CD4-positive, alpha-beta T cell treated with Interleukin-17A for 4 hours (primary cell): ENCODE data around the gene CHST15.

Experiments
- DNase-seq: peaks from one replicate; pipeline ENCODE4 v3.0.0-alpha.2; 2020; ENCODE audit warnings: mixed read lengths

Gene CHST15

GRCh38 chr10:124078028-124078427, 15.4 kb downstream of the CHST15 start:
- DNase-seq: no peak

DNA sequence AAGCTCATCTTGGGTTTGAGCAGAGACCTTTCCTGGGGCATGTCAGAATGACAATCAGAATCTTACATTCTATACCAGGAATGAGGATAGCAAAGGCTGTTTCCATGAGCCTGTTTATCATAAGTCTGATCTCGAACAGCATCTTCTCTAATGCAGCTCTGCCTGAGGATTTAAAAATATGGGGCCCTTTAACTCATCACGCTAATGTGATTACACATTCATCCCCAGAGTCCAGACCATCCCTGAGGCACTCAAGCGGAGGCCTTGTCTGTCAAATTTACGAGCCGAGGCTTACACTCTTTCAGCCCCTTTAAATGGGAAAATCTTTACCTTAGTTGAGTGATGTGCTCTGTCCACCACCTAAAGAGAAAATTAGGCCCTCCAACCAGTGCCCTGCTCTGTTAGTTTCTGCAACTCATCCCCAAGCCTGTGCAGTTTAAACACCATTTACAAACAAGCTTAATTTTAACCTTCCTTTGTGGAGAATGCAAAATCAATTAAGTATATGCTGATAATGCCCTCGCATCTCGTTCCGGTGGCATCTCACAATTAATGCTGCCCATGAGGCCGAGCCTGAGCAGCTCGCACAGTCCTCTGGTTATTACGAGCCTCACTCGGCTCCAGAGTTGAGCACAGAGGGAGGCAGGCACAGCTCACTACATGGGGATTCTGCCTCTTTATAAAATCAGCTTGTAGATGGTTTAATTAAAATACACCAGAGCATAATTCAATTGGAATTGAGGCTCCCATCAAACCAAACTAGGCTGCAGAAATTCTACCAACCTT, 16.0 kb downstream of the CHST15 start:
- no peak for DNase-seq

DNA sequence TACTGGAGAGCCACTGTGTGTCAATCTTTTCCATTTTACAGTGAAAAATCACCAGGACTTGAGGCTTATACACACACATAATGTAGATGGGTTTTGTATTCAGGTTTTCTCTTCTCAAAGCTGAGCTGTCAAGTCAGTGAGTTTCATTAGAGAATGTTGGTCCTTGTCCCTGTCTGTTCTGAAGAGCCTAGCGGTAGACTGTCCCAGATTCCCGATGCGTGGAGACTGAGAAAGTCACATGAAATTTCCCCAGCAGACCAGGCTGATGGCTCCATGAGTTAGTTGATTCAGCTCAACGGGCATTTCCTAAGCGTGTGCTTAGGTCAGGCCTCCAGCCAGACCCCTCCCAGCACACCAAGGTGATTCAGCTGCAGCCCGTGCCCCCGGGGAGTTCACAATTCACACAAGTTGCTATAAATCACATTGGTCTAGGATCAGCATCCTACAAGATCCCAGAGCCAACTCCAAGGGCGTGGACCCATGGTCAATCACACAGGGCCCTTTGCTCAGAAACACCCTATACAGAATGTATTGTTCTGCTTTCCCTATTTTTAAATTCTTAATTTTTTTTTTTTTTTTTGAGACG, 17.2 kb downstream of the CHST15 start:
- DNase-seq: no peak

GRCh38 chr10:124075231-124075955, 18.0 kb downstream of the CHST15 start:
- DNase-seq: no peak

GRCh38 chr10:124074501-124075109, 18.8 kb downstream of the CHST15 start:
- peak; percentile 67 for DNase-seq

- no peak for DNase-seq
These were observed 19.4 kb downstream of the CHST15 start for GRCh38 chr10:124073978-124074377.

DNA sequence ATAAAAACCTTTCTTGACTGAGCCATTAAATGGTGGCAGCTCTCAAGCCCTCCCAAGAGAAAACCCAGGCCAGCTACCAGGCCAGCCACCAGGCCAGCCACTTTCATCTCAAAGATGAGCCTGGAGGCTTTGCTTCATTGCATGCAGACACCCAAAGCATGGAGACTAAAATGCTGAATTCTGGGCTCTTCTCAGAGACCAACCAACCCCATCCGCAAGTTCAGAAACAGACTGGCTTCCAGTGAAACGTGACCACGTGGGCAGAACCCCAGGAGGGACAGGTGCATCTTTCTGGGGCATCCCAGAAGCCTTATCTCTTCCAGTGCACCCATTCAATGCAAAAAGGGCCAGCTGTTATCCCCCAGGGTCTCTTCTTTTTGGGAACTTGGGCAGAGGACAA, 20.9 kb downstream of the CHST15 start:
- no peak for DNase-seq

DNA sequence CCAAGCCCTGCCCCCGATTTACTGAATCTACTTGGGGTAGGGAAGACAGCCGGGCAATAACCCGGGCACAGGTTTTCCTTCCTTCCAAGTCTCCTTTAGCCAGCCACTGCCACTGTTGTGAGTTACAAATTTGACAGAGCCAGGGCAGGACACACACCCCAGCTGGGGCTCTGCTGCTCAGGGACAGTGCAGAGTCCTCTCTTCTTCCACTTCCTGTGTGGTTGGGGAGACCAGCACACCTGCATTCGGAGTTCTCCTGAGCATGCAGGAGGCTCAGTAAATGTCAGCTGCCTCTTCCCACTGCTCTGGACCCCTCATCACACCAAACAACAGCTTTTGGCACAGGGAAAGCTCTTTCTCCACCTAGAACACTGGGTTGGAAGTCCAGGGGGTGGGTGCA, 21.3 kb downstream of the CHST15 start:
- DNase-seq: peak; percentile 11

- no peak for DNase-seq
These were observed 22.3 kb downstream of the CHST15 start for GRCh38 chr10:124071141-124071540.

DNA sequence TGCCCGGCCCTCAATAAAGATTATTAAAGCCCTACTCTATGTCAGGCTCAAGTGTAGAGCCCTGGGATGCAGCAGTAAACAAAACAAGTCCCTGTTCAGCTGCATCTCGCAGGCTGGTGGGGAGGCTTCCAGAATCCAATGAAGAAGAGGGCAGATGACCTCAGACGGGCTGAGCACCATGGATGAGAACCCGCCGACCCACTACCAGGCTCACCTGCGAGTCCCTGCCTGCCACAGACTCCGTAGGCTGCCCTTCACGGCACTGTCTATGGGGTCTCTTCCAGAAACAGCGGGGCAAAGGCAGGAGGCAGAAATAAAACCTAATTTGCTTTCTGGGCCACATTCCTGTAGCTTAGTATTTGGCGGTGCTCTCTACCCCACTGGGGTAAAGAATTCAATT, 22.7 kb downstream of the CHST15 start:
- DNase-seq: no peak

DNA sequence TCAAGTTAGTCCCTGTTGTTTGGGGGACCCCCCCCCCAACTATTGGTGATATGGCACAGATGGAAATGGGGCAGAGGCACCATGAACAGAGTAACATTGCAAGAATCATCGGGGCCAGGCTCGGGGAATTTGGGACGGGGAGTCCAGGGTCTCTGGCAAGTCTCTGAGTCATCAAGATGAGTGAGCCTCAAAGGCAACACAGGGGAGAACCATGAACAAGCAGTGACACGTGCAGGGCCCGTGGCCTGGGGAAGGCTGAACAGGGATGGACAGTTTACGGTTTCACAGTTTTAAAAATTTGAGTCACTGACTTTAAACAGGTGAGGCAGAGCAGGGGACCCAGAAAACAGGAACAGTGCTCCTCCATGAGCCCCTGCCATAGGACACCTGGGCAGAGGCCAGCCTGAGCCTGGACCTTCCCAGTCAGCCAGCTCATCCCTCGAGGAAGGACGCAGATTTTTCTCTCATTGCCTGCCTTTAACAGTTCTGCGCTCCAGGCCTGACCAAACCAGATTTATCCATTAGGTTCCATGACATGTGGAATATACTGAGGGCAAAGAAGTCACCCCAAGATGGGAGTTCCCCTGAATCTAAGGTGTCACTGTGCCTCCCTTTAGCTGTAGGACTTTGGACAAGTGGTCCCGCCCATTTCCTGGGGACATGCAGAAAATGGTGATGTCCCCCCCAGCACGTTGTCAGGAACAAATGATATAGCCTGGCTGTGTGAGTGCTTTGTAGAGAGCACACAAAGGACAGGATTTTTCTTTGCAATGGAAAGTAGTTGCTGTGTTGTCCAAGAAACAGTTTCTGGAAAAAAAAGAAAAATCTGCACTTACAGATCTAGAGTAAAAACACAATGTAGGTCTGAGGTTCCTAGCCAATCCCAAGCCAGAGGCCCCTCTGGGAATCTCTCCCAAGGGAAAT, 23.8 kb downstream of the CHST15 start:
- no peak for DNase-seq

GRCh38 chr10:124068929-124069328, 24.5 kb downstream of the CHST15 start:
- no peak for DNase-seq

- no peak for DNase-seq
These were observed 25.5 kb downstream of the CHST15 start for GRCh38 chr10:124067825-124068400.

DNA sequence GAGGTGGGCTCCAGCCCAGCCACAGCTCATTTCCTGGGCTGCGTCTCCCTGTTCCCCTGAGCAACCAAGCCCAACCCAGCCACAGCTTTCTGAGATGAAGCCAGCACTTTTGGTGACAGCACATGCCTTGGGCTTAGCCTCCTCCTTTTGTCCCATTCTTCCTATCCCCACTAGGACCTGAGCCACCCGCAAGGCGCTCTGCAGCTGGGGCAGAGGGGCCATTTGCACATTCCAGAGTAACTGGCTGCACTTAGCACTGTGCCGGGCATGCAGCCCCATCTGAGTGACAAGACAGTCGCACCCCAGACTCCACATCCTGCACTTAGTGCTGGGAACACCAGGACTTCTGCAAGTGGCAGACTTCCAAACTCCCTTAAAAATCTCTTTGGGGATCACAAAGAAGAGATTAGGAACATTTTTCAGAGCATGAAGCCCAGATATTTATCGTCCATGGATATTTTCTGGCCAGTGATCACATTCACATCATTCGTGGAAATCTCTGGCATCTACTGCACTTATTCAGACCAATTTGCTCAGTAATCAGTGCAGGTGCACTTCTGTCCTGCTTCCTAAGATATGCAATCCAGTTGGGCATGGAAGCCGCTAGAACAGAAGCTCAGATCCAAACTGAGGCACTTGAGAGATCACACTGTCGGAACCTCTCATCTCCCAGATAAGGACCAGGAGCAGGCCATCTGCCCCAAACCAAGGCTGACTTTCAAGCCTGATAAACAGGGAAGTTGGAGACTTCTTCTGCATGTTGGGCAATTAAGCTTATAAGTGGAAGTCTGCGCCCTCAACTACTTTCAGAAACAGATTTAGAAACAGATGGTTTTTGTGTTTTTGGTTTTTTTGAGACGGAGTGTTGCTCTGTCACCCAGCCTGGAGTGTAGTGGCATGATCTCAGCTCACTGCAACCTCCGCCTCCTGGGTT, 26.4 kb downstream of the CHST15 start:
- peak; percentile 33 for DNase-seq

DNA sequence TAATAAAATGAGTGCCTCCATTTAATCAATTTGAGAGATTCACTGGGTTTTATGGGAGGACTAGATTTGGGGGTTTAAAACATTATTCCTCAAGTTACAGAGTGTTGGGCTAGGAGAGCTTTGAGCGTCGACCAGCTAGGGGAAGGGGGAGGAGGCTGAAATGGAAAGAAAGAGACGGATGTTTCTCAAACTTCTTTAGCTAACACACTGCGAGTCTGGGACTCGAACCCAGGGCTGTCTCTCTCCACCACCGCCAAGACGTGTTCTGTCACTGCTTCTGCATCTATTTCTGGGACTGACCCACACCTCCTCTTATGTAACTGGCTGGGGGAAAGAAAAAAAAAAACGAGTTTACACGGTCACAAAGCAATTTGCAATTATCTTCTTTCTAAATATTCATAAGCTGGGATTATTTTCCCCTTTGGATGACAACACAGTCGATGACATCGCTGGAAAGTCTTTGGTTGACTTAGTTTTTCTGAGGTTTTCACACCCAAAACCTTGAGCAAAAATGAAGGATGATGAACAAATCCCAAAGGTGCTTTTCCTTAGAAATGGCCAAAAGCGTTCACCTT, 27.2 kb downstream of the CHST15 start:
- no peak for DNase-seq

- DNase-seq: peak; percentile 13
These were observed 27.8 kb downstream of the CHST15 start for GRCh38 chr10:124065382-124066125.

DNA sequence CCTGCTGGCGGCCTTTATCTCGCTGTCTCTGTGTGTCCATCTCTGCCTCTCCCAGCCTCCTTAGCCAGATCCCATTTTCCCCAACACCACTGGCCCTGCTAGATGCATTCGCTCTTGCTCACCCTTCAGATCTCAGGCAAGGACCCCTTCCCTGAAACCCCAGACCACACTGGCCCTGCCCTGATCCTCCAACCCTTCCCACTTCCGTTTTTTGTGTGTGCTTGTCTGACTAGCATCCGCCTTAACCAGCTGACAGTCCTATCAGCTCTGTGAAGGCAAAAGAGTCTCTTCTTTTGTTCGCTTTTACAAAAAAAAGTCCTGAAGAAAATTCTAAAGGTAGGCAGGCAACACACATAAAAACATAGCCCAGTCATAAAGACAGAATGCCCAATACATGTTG, 28.7 kb downstream of the CHST15 start:
- DNase-seq: peak; percentile 65

GRCh38 chr10:124063750-124064603, 29.4 kb downstream of the CHST15 start:
- DNase-seq: peak; percentile 60

GRCh38 chr10:124062390-124062789, 31.0 kb downstream of the CHST15 start:
- DNase-seq: no peak
